ENCODE data around the gene NUP210. TPM values are rescaled to one million over a fixed set of nuclear protein-coding genes. Genes with fewer than 3 reads are reported as not detected.

The NUP210 gene
- polyA plus RNA-seq, 1 of the 3 experiments (the other 2 are of a cell fraction) = 1.8 TPM

GRCh38 chr3:13380971-13381370 is 39.2 kb downstream of the NUP210 start:
- no peaks in the 10 kb centered on the region for H3K9me3 ChIP-seq
- DNase-seq = no peak

DNA sequence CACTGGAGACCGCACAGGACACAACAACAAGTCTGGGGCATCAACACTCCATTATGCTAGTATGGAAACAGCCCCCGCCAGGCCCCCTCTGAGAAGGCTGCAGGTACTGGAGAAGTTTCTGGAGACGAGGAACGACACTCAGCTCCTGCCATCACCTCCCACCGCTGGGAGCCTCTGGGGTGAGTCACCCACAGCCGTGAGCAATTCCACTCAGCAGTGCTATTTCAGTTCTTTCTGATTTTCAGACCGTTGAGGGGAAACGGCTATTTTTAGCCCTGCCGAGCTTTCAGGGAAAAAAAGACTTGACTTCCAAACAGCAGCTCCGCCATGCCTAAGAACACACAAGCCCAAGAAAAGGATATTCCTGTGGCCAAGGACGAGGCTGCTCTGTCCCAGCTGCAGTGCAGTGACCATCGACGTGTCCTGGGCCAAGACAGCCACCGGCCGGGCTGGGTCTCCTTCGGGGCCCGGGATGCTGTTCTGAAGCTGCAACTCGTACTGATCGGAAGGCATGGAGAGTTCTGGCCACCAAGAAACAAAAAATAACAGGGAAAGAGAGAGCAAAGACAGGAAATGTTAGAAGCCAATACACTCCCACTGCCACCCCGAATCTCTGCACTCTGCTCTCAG is 40.8 kb downstream of the NUP210 start:
- POLR2A ChIA-PET = no interaction called here
- Histone ChIP-seq H2AFZ (ENCODE audit: low read depth) (peak overlapping the region; percentile 87; the same call in 1 of the 2 replicates), H4K20me1 (ENCODE audit: insufficient read depth) (no peaks in the 10 kb centered on the region), H3K9ac (no peak overlapping the region), H3K9me3 (no peaks in the 10 kb centered on the region), H3K4me3 (ENCODE audit: low read depth in 2 of 2, low read length in 1 of 2) (no peak overlapping the region), H3K79me2 (ENCODE audit: insufficient read depth) (no peaks in the 10 kb centered on the region), H3F3A (replicated peaks; ENCODE audit: insufficient read depth) (no peaks in the 10 kb centered on the region), H3K9me2 (no peaks in the 10 kb centered on the region), H3K4me1 (ENCODE audit: control insufficient read depth in 1 of 2, insufficient read depth in 2 of 2, low read depth in 1 of 2, low read length in 1 of 2) (peaks cover 0 to 9% of the 10 kb centered on the region in 2 experiments; a peak in 2 of 4 replicates), H3K27ac (ENCODE audit: low read depth in 2 of 2, low read length in 1 of 2) (peak overlapping the region in 1 of 2 experiments; percentile 47; a peak in 2 of 4 replicates), H3K36me3 (replicated peaks in 1 of 2; ENCODE audit: control insufficient read depth in 1 of 2, insufficient read depth in 2 of 2, low read length in 1 of 2) (no peaks in the 10 kb centered on the region), H3K27me3 (ENCODE audit: insufficient read depth) (no peaks in the 10 kb centered on the region), H3K4me2 (peak overlapping the region; percentile 54)
- CTCF ChIA-PET = interaction anchor here (0.9 to 1.0 kb wide), 2 partner anchors 12 to 74 kb away, joined by 3 read pairs; no protein-coding TSS in a partner anchor
- TF ChIP-seq FOXM1 (IDR thresholded peaks at IDR 0.05; ENCODE audit: low read depth) (no peak), RAD21 (IDR thresholded peaks at IDR 0.05; ENCODE audit: low read length) (no peak), TCF12 (IDR thresholded peaks at IDR 0.05) (peak; percentile 42; the same call in 1 of the 2 replicates), POLR2AphosphoS5 (IDR thresholded peaks at IDR 0.05; ENCODE audit: low read depth, low read length) (no peak), FOXJ3 (CRISPR knock-in tag; IDR thresholded peaks at IDR 0.05) (no peak), MEF2A (IDR thresholded peaks at IDR 0.05; ENCODE audit: borderline replicate concordance, low read depth) (peak; percentile 96), TAF1 (IDR thresholded peaks at IDR 0.05; ENCODE audit: borderline replicate concordance, low read depth, low read length) (no peak), MAX (IDR thresholded peaks at IDR 0.05; ENCODE audit: low read depth) (no peak), FOSL2 (IDR thresholded peaks at IDR 0.05; ENCODE audit: borderline replicate concordance, low read depth) (peak; percentile 85), YY1 (IDR thresholded peaks at IDR 0.05; ENCODE audit: low read depth) (no peak), SIN3A (IDR thresholded peaks at IDR 0.05; ENCODE audit: borderline replicate concordance, low read depth, low read length) (no peak), EZH2phosphoT487 (IDR thresholded peaks at IDR 0.05; ENCODE audit: borderline replicate concordance, low read depth) (no peak), RFX5 (IDR thresholded peaks at IDR 0.05; ENCODE audit: low read length) (no peak), JUND (IDR thresholded peaks at IDR 0.05) (peak; percentile 69)
- DNase-seq = no peak
- 65% methylated on average over 15 of the region's 20 CpGs for WGBS (ENCODE audit: low lambda C conversion rate)

More at GRCh38 chr3:13380971-13381370, 39.2 kb downstream of the NUP210 start:
- no peaks in the 10 kb centered on the region for H3K9me2 ChIP-seq
- H2AFZ ChIP-seq (ENCODE audit: low read depth) = no peak overlapping the region
- no peak overlapping the region for H3K27ac ChIP-seq (ENCODE audit: low read depth in 2 of 2, low read length in 1 of 2)
- POLR2A ChIA-PET = no interaction called here
- no peak overlapping the region for H3K4me2 ChIP-seq
- no peak overlapping the region for H3K9ac ChIP-seq
- H4K20me1 ChIP-seq (ENCODE audit: insufficient read depth) = no peaks in the 10 kb centered on the region
- CTCF ChIA-PET = no interaction called here
- H3K27me3 ChIP-seq (ENCODE audit: insufficient read depth) = no peaks in the 10 kb centered on the region
- H3K4me3 ChIP-seq (ENCODE audit: low read depth in 2 of 2, low read length in 1 of 2) = no peak overlapping the region
- peaks cover 0 to 9% of the 10 kb centered on the region in 2 experiments; a peak in 2 of 4 replicates for H3K4me1 ChIP-seq (ENCODE audit: control insufficient read depth in 1 of 2, insufficient read depth in 2 of 2, low read depth in 1 of 2, low read length in 1 of 2)
- H3K36me3 ChIP-seq (replicated peaks in 1 of 2; ENCODE audit: control insufficient read depth in 1 of 2, insufficient read depth in 2 of 2, low read length in 1 of 2) = no peaks in the 10 kb centered on the region
- TF ChIP-seq MXI1 (IDR thresholded peaks at IDR 0.05; ENCODE audit: low read depth, low read length) (no peak), NRF1 (IDR thresholded peaks at IDR 0.05; ENCODE audit: low read depth, low read length) (no peak)
- TF ChIP-seq, protein P1, sequence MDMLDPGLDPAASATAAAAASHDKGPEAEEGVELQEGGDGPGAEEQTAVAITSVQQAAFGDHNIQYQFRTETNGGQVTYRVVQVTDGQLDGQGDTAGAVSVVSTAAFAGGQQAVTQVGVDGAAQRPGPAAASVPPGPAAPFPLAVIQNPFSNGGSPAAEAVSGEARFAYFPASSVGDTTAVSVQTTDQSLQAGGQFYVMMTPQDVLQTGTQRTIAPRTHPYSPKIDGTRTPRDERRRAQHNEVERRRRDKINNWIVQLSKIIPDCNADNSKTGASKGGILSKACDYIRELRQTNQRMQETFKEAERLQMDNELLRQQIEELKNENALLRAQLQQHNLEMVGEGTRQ (IDR thresholded peaks at IDR 0.05; ENCODE audit: borderline replicate concordance, low read depth, low read length) = no peak
- peaks cover 3% of the 10 kb centered on the region for H3F3A ChIP-seq (replicated peaks; ENCODE audit: insufficient read depth)
- no peaks in the 10 kb centered on the region for H3K79me2 ChIP-seq (ENCODE audit: insufficient read depth)

Data from SK-N-SH (cell line).